ENCODE measurements around the gene ARHGEF16.

The ARHGEF16 gene

DNA sequence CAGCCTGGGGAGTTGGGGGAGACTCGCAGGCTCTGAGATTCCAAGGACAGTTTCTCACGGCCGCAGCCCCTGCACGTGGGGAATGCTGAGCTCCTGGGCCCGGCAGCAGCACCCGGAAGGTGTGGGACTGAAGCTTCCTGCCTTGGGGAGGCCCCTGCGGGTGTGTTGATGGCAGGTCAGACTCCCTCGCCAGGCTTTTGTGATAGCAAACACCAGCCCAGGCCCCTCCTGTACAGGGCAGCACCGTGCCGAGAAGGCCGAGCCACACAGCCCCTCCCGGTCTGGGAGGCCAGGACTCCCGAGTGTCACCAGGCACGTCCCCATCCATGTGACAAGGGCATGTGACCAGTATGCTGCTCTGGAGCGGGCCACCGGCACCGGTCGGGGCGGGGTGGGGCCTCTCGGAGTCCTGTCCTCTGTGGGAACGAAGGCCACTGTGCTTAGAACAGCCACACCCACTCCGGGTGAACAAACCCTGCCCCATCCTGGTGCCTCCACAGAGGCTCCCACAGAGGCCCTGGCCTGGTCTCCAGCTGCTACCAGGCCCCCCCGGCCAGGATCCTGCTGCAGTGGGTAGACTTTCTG lies 31.1 kb upstream of the ARHGEF16 start:
- DNase-seq = no peak

GRCh38 chr1:3423896-3424611 lies 30.4 kb upstream of the ARHGEF16 start:
- no peak for DNase-seq

DNA sequence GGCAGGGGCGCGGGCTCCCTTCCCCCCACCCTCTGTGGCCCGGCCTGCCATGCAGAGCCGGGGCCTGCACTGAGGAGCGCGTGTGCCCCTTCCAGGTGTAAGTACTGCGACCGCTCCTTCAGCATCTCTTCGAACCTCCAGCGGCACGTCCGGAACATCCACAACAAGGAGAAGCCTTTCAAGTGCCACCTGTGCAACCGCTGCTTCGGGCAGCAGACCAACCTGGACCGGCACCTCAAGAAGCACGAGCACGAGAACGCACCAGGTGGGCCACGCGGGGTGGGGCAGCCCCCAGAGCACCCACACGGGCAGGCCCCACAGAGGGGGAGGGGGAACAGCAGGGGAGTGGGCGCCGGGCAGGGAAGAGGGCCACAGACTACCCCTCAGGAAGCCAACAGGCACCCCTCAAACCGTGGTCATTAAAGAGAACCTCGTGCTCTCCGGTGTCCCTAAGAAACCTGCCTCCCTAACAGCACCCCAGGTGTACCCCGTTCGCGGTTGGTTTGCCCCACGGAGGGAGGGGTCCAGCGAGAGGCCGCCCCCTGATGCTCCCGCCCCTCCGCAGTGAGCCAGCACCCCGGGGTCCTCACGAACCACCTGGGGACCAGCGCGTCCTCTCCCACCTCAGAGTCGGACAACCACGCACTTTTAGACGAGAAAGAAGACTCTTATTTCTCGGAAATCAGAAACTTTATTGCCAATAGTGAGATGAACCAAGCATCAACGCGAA lies 28.8 kb upstream of the ARHGEF16 start:
- DNase-seq = no peak

DNA sequence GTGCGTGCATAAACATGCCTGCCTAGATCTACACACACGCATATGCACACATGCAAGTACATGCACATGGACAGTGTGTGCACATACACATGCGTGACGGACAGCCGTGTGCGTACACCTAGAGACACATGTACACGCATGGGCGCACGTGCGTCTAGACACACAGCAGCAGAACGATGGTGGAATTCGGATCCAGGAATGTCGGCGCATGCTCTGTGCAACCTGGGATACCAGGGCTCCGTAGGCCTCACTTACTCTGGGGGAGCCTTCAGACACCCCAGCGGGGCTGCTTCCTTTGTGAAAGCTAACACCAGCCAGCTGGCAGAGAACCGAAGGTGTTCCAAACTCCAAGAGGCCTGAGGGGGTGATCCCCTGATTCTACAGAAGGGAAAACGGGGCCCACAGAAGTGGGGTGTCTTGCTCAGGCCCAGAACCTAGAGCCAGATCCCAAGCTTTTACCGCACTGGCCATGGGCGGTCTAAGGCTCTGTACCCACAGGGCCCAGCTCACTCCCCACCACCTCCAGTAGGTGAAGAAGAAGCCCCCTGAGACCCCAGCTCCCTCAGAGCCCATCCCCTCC lies 27.4 kb upstream of the ARHGEF16 start:
- DNase-seq = no peak

DNA sequence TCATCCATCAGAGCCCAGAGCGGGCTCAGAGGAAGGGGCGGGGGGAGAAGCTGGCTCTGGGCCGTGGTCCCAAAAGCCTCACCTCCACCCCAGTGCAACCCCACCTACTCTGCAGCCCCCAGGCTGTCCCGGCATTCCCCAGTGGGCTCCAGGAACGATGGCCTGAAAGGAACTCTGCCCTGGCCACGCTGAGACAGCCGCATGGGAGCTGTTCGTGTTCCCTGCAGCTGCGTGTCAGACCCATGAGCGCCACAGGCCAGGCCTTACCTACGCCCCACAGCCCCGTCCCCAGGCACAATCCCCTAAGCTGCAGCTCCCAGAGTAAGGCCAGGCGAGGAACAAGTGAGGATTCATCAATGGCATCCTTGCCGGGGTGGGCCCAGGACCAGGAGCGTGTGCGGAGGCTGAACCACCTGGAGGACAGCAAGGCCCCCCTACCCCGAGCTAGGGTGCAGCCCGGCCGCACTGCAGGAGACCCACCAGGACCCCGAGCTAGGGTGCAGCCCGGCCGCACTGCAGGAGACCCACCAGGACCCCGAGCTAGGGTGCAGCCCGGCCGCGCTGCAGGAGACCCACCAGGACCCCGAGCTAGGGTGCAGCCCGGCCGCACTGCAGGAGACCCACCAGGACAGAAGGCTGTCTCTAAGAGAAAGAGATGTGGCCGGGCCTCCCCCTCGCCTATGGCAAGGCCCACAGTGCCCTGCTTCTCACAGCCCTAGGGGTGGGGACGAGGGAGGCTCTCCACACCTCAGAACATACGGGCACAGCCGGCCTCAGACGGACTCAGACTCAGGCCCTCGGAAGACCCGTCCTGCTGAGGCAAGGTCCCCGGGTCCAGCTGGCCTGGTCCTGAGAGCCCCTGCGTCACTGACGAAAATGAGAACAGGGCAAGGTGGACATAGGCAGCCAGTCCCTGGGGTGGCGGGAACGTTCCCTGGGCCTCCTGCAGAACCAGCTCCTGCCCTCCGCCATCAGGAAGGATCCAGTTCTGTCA lies 26.5 kb upstream of the ARHGEF16 start:
- no peak for DNase-seq

DNA sequence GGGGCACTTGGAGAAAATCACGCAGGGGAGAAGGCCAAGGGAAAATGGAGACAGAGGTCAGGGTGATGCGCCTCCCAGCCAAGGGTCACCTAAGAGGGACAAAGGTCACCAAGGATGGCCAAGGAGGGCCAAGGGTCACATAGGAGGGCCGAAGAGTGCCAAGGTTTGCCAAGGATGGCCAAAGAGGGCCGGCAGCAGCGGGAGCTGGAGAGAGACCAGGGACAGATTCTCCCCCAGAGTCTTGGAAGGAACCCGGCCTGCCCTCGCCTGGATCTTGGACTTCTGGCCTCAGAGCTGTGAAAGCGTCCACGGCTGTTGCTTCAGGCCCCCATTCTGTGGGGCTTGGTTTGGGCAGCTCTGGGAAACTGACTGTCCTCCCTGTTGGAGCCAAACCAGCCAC lies 25.6 kb upstream of the ARHGEF16 start:
- no peak for DNase-seq

- no peak for DNase-seq
Measured at GRCh38 chr1:3429320-3429719, 25.1 kb upstream of the ARHGEF16 start.

- DNase-seq = no peak
Measured at GRCh38 chr1:3429766-3430165, 24.7 kb upstream of the ARHGEF16 start.

GRCh38 chr1:3430406-3430805 lies 24.1 kb upstream of the ARHGEF16 start:
- DNase-seq = no peak

GRCh38 chr1:3430820-3431219 lies 23.6 kb upstream of the ARHGEF16 start:
- no peak for DNase-seq

DNA sequence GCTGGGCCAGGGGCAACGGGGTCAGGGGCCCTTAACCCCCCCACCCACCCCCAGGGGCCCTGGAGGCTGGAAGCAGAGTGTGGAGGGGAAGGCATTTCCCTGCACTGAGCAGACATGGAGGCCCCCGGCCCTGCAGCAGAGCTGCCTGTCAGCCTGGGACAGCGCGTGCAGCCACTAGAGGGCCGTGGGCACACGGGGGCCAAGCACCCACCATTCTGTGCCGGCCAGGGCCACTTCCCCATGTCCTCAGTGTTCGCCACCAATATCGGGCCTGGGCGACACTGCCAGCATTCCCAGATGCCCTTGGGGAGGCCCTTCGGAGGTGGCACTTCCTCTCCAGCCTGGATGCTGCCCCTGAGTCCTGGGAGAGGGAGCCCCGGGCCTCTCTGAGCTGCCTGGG lies 23.2 kb upstream of the ARHGEF16 start:
- DNase-seq = no peak

DNA sequence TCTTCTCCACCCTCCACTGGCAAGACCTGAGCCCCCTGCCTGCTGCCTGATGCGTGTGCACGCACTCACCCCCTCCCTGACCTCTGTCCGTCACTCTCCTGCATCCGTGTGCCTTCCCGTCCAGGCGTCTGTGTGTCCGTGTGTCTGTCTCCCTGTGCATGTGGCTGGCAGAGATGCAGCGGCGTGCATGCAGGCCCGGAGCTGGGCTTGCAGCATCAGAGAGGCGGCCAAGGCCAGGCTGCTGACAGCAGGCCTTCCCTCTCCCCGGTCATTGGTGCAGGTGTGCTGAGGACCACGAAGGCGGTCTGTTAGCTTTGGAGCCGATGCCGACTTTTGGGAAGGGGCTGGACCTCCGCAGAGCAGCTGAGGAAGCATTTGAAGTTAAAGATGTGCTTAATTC lies 22.8 kb upstream of the ARHGEF16 start:
- DNase-seq = no peak

- no peak for DNase-seq
Measured at GRCh38 chr1:3432306-3432705, 22.2 kb upstream of the ARHGEF16 start.

DNA sequence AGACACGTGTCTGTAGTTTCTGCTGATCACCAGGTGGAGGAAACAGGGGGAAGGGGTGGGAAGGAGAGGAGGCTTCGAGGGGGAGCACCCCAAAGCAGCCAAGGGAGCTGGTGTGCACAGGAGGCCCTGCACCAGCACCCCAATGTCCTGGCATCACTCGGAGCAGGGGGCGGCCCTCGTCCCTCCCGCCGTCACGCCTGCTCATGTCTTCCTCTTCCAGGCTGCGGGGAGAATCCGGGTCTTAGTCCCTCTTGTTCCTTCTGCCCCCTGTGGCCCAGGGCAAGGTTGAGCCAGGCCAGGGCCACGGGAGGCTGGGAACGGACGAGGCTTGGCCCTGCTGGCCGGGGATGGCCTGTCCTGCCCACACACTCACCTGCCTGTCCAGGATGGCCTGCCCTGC lies 21.4 kb upstream of the ARHGEF16 start:
- no peak for DNase-seq

GRCh38 chr1:3433596-3434320 lies 20.7 kb upstream of the ARHGEF16 start:
- no peak for DNase-seq

DNA sequence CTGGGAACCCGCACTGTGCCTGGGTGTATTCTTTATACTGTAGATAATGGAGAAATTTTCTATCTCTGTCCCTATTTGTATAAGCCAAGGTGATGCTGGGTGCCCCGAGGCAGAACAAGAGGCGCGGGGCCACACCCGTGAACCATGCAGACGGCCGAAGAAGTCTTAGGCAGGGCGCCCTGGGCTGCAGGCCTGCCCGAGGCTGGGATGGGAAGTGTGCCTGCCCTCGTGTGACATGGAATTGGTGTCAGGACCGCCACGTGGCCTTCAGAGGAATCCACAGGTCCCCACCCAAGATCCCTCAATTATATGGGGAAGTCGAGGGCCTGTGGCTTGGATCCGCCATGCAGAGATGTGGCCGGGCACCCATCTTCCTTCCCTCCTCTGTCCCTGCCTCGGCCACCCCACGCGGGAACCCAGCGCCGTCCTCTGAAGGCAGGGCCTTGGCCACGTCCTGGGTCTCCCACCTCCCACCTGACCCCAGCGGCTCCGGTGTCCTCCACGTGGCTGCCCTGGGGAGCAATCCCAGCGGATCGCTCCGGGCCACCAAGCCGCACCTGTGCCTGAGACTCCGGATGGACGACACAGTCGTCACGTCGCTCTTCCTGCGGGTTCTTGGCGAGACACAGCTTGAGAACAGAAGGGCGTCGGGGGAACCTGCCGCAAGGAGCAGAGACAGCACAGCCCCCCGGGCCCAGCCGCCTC lies 19.9 kb upstream of the ARHGEF16 start:
- no peak for DNase-seq

DNA sequence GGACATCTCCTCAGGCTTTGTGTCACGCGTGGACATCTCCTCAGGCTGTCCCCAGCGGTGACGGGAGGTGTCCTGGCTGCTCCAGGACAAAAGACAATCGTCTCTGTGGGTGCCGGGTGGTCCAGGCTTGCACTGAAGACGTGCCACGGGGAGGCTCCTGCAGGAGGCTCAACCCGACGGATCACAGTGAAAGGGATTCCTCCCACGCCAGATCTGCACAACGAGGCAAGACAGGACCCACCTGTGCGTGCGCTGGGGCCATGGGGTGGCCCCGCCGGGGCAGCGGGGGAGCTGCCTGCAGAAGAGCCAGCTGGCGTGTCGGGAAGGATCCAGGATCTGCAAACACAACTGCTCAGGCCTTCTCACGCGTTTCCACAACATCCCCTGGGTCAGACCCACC lies 18.8 kb upstream of the ARHGEF16 start:
- no peak for DNase-seq

DNA sequence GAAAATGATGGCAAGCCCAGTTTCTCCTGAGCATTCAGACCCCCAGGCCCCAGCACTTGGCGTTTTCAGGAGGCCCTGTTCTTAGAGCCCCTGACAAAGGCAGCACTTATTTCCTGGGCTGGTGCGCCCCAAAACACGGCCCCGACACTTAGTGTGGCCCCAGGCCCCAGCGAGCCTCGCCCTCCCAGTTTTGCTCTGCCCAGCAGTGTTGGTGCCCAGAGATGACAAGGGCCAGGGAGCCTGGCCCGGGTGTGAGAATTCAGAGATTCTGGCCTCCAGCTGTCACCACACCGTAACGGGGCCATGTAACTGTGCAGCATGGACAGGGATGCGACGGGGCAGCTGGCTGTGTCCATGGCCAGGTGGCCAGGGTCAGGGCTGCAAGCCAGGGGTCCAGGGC lies 18.0 kb upstream of the ARHGEF16 start:
- no peak for DNase-seq

- DNase-seq = no peak
Measured at GRCh38 chr1:3436901-3437300, 17.6 kb upstream of the ARHGEF16 start.

- no peak for DNase-seq
Measured at GRCh38 chr1:3438661-3439180, 15.7 kb upstream of the ARHGEF16 start.
